Loucy (cell line): Measurements from ENCODE around the gene CCL17.

Experiments
- H2AFZ ChIP-seq: fragments of 200-600 bp; sonication (generic); 2 replicates; pipeline ENCODE4 v1.6.0; 2016; ENCODE audit warnings: antibody characterized with exemption, mild to moderate bottlenecking, low read length, moderate library complexity
- H3F3A ChIP-seq: fragments of 200-600 bp; 2 replicates; pipeline ENCODE4 v1.6.0; 2016; ENCODE audit warnings: antibody characterized with exemption, low read depth, mild to moderate bottlenecking
- H3K27me3 ChIP-seq: fragments of 200-600 bp; sonication (generic); 2 replicates; pipeline ENCODE4 v1.6.1; 2014; ENCODE audit warnings: low read length, mild to moderate bottlenecking; ENCODE audit not compliant: insufficient read depth, poor library complexity, severe bottlenecking
- H3K36me3 ChIP-seq: fragments of 200-600 bp; sonication (generic); 2 replicates; pipeline ENCODE4 v1.6.1; 2016; ENCODE audit warnings: low read length; ENCODE audit not compliant: insufficient read depth
- H3K4me1 ChIP-seq: fragments of 200-600 bp; sonication (generic); 2 replicates; pipeline ENCODE4 v1.5.1; 2014; ENCODE audit warnings: low read length, mild to moderate bottlenecking; ENCODE audit not compliant: insufficient read depth, poor library complexity, severe bottlenecking
- H3K4me2 ChIP-seq: fragments of 200-600 bp; sonication (generic); 2 replicates; pipeline ENCODE4 v1.6.0; 2014; ENCODE audit warnings: antibody characterized with exemption, low read length, low read depth, mild to moderate bottlenecking; ENCODE audit not compliant: poor library complexity, severe bottlenecking
- H3K4me3 ChIP-seq: fragments of 200-600 bp; sonication (generic); 2 replicates; pipeline ENCODE4 v1.5.1; 2014; ENCODE audit warnings: low read length, mild to moderate bottlenecking, mixed read lengths; ENCODE audit not compliant: poor library complexity, severe bottlenecking
- H3K79me2 ChIP-seq: fragments of 200-600 bp; sonication (generic); 2 replicates; pipeline ENCODE4 v1.6.1; 2014; ENCODE audit warnings: low read length; ENCODE audit not compliant: insufficient read depth
- H3K9ac ChIP-seq: fragments of 200-600 bp; sonication (generic); 2 replicates; pipeline ENCODE4 v1.6.0; 2014; ENCODE audit warnings: mild to moderate bottlenecking, low read depth, low read length, moderate library complexity; ENCODE audit not compliant: poor library complexity, severe bottlenecking
- H3K9me2 ChIP-seq: fragments of 200-600 bp; sonication (generic); replicated peaks from 2 replicates; pipeline ENCODE4 v1.6.1; 2016; ENCODE audit warnings: low read depth, low read length, mixed read lengths
- H3K9me3 ChIP-seq: fragments of 200-600 bp; sonication (generic); 2 replicates; pipeline ENCODE4 v1.6.1; 2014; ENCODE audit warnings: mild to moderate bottlenecking, antibody characterized with exemption, low read length, low read depth; ENCODE audit not compliant: insufficient read depth
- H4K20me1 ChIP-seq: fragments of 200-600 bp; sonication (generic); 2 replicates; pipeline ENCODE4 v1.6.0; 2014; ENCODE audit warnings: antibody characterized with exemption, low read length, mild to moderate bottlenecking; ENCODE audit not compliant: insufficient read depth, poor library complexity, severe bottlenecking
- CTCF ChIP-seq: fragments of 200-600 bp; sonication (generic); conservative IDR thresholded peaks from 2 replicates; pipeline ENCODE4 v1.5.1; 2014; ENCODE audit warnings: mild to moderate bottlenecking, antibody characterized with exemption, low read length
- EZH2phosphoT487 ChIP-seq: fragments of 200-600 bp; IDR thresholded peaks from 2 replicates; pipeline ENCODE4 v1.6.1; 2018; ENCODE audit warnings: antibody characterized with exemption, mild to moderate bottlenecking, moderate library complexity, borderline replicate concordance

Gene CCL17

GRCh38 chr16:57444711-57445110, 40.1 kb downstream of the CCL17 start:
- Histone ChIP-seq H3K27me3 (no peaks in the 10 kb centered on the region), H3K4me1 (peaks cover 31% of the 10 kb centered on the region), H3K36me3 (peaks cover 5% of the 10 kb centered on the region; the same call in 1 of the 2 replicates), H3K4me3 (no peak overlapping the region), H3K9ac (no peak overlapping the region), H3F3A (no peaks in the 10 kb centered on the region), H3K79me2 (peaks cover 47% of the 10 kb centered on the region), H4K20me1 (peaks cover 4% of the 10 kb centered on the region), H3K9me2 (no peaks in the 10 kb centered on the region), H2AFZ (no peak overlapping the region), H3K4me2 (no peak overlapping the region), H3K9me3 (peaks cover 6% of the 10 kb centered on the region; the same call in 1 of the 2 replicates)
- TF ChIP-seq EZH2phosphoT487 (no peak), CTCF (no peak)

- H3K9ac ChIP-seq: no peak overlapping the region
- H3F3A ChIP-seq: no peaks in the 10 kb centered on the region
- peaks cover 31% of the 10 kb centered on the region for H3K4me1 ChIP-seq
- H3K9me3 ChIP-seq: peaks cover 5% of the 10 kb centered on the region; the same call in 1 of the 2 replicates
- H4K20me1 ChIP-seq: peaks cover 4% of the 10 kb centered on the region
- H3K36me3 ChIP-seq: peaks cover 4% of the 10 kb centered on the region; the same call in 1 of the 2 replicates
- H3K4me3 ChIP-seq: peak overlapping the region; percentile 92
- H3K4me2 ChIP-seq: peak overlapping the region; percentile 84
- peaks cover 50% of the 10 kb centered on the region for H3K79me2 ChIP-seq
- no peak for TF ChIP-seq EZH2phosphoT487
- TF ChIP-seq CTCF: no peak
- no peaks in the 10 kb centered on the region for H3K27me3 ChIP-seq
- no peaks in the 10 kb centered on the region for H3K9me2 ChIP-seq
- H2AFZ ChIP-seq: no peak overlapping the region
Observed at GRCh38 chr16:57445510-57445909, 40.9 kb downstream of the CCL17 start.

GRCh38 chr16:57446531-57447185, 42.1 kb downstream of the CCL17 start:
- Histone ChIP-seq H3K9ac (peak overlapping the region; percentile 97), H4K20me1 (peaks cover 4% of the 10 kb centered on the region), H3K9me2 (no peaks in the 10 kb centered on the region), H3K4me1 (peaks cover 31% of the 10 kb centered on the region), H3K4me3 (peak overlapping the region; percentile 92), H3K9me3 (no peaks in the 10 kb centered on the region), H2AFZ (peak overlapping the region; percentile 89), H3K79me2 (peaks cover 50% of the 10 kb centered on the region), H3F3A (no peaks in the 10 kb centered on the region), H3K36me3 (no peaks in the 10 kb centered on the region), H3K4me2 (peak overlapping the region; percentile 84), H3K27me3 (no peaks in the 10 kb centered on the region)
- TF ChIP-seq CTCF (no peak), EZH2phosphoT487 (no peak)
